ENCODE data around the gene JMJD7. TPM values are rescaled to one million over a fixed set of nuclear protein-coding genes. Genes with fewer than 3 reads are reported as not detected.

Gene JMJD7
- total and polyA plus RNA-seq, 3 experiments from 2014 or later: 14.4 to 25.5 (median 15.0) TPM

DNA sequence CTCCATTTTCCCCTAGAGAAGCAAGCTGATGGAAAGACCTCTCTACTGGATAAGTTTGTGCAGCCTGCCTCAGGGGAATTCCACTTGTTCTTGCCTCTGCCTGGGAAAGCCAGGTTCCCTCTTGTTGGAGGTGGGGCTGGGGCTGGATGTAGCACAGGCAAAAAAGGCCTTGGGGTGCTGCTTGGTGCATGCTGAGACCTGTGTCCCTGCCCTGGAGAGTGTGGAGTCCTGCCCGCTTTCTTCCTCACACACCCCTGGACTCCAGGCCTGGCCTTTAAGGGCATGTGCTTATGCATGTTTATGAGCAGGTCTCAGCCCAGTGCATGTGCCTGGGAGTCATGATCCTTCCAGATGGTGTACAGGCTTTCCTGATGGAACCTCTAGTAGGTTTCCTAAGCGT lies 23.5 kb upstream of the JMJD7 start:
- no peaks in the 10 kb centered on the region for H3K27me3 Mint-ChIP-seq
- Histone ChIP-seq H3K27ac (ENCODE audit: low read depth, low read length) (no peak overlapping the region), H3K4me3 (ENCODE audit: low read length) (no peak overlapping the region), H3K27me3 (ENCODE audit: insufficient read depth, low read length, poor library complexity, severe bottlenecking) (no peaks in the 10 kb centered on the region), H3K36me3 (ENCODE audit: insufficient read depth, low read length) (peaks cover 10% of the 10 kb centered on the region), H3K4me1 (ENCODE audit: insufficient read depth, low read length) (peaks cover 5% of the 10 kb centered on the region), H3K9me3 (ENCODE audit: low read length) (no peaks in the 10 kb centered on the region)
- ChIA-PET POLR2A (no interaction called here), CTCF (interaction anchor here (1.6 to 3.8 kb wide), 2 partner anchors 32 to 100 kb away, joined by 4 to 9 read pairs; no protein-coding TSS in a partner anchor)
- H3K36me3 Mint-ChIP-seq: peaks cover 0 to 48% (median 4%) of the 10 kb centered on the region in 3 donors
- DNase-seq: no peak
- peaks cover 2 to 5% (median 4%) of the 10 kb centered on the region in 3 donors for H3K4me1 Mint-ChIP-seq
- H3K27ac Mint-ChIP-seq: peak overlapping the region in 1 of 8 donors; percentile 64
- no peak overlapping the region for H3K4me3 Mint-ChIP-seq
- H3K9me3 Mint-ChIP-seq: no peaks in the 10 kb centered on the region

DNA sequence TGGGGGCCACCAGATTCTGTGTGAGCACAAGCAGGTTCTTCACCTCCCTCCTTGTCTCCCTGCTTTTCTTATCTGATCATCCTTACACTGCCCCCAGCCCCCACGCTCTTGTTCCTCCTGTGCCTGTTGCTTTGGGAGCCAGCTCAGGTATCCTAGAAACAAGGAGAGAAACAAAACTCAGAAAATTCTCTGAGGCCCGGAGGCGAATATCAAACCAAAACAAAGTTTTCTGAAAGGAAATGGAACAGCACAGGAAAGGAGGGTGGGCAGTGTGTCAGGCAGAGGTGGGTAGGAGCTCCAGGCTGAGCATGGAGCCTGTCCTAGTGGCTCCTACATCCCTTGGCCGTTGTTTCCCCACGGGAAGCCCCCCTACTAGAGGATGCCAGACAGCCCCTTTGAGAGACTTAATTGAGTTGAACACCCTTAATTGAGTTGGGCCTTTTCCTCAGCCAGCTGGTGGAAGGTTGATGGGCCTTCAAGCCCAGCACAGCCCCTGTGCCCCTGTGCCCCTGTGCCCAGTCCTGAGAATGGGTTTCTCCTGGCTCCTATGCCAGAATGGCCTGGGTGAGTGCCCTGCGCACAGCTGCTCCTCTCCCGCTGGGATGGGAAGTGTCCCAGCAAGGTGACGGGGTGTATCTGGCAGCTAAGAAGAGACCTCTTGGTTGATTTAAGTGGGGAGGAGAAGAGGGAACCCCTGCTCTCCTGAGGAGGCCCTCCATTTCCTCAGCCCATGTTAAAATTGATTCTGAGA lies 22.8 kb upstream of the JMJD7 start:
- no peak for DNase-seq
- H3K4me3 ChIP-seq (ENCODE audit: low read length): no peak overlapping the region
- Mint-ChIP-seq H3K9me3 (no peaks in the 10 kb centered on the region), H3K4me1 (peaks cover 2 to 7% (median 4%) of the 10 kb centered on the region in 3 donors), H3K36me3 (peaks cover 0 to 41% (median 2%) of the 10 kb centered on the region in 3 donors), H3K4me3 (no peak overlapping the region), H3K27me3 (no peaks in the 10 kb centered on the region), H3K27ac (peak overlapping the region in 2 of 8 donors; percentile 64 to 65)
- peaks cover 5% of the 10 kb centered on the region for H3K36me3 ChIP-seq (ENCODE audit: insufficient read depth, low read length)
- H3K27ac ChIP-seq (ENCODE audit: low read depth, low read length): no peak overlapping the region
- no peaks in the 10 kb centered on the region for H3K27me3 ChIP-seq (ENCODE audit: insufficient read depth, low read length, poor library complexity, severe bottlenecking)
- POLR2A ChIA-PET: no interaction called here
- H3K9me3 ChIP-seq (ENCODE audit: low read length): no peaks in the 10 kb centered on the region
- CTCF ChIA-PET: interaction anchor here (1.2 to 3.8 kb wide), 3 partner anchors 31 to 100 kb away, joined by 3 to 9 read pairs (median 4); partner anchors contain the start of gene MAPKBP1
- H3K4me1 ChIP-seq (ENCODE audit: insufficient read depth, low read length): peaks cover 5% of the 10 kb centered on the region

DNA sequence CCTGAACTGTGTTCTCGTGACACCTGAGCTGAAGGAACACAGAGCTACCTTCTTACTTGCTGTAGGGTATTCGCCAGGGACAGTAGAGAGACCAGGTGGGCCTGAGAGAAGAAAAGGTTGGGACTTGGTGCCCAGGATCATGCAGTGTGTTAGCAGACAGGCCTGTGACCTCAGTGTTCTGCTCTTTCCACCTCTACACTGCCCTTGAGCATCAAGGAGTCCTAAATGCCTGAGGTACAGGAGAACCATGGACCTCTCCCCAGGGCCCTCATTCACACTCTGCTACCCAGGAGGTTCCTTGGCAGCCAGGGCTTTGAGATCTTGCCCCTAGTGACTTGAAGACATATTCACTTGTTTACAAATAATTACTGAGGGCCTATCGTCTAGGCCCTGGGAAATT lies 22.2 kb upstream of the JMJD7 start:
- ChIA-PET POLR2A (no interaction called here), CTCF (interaction anchor here (1.2 to 3.8 kb wide), 3 partner anchors 31 to 99 kb away, joined by 3 to 9 read pairs (median 4); partner anchors contain the start of gene MAPKBP1)
- no peaks in the 10 kb centered on the region for H3K27me3 ChIP-seq (ENCODE audit: insufficient read depth, low read length, poor library complexity, severe bottlenecking)
- H3K4me1 ChIP-seq (ENCODE audit: insufficient read depth, low read length): peaks cover 5% of the 10 kb centered on the region
- Mint-ChIP-seq H3K27me3 (no peaks in the 10 kb centered on the region), H3K36me3 (peaks cover 0 to 34% (median 2%) of the 10 kb centered on the region in 3 donors), H3K9me3 (no peaks in the 10 kb centered on the region), H3K4me1 (peaks cover 2 to 10% (median 4%) of the 10 kb centered on the region in 3 donors), H3K27ac (peak overlapping the region in 3 of 8 donors; percentile 12 to 42 (median 31)), H3K4me3 (no peak overlapping the region)
- H3K4me3 ChIP-seq (ENCODE audit: low read length): no peak overlapping the region
- H3K27ac ChIP-seq (ENCODE audit: low read depth, low read length): no peak overlapping the region
- no peaks in the 10 kb centered on the region for H3K9me3 ChIP-seq (ENCODE audit: low read length)
- no peaks in the 10 kb centered on the region for H3K36me3 ChIP-seq (ENCODE audit: insufficient read depth, low read length)
- no peak for DNase-seq

DNA sequence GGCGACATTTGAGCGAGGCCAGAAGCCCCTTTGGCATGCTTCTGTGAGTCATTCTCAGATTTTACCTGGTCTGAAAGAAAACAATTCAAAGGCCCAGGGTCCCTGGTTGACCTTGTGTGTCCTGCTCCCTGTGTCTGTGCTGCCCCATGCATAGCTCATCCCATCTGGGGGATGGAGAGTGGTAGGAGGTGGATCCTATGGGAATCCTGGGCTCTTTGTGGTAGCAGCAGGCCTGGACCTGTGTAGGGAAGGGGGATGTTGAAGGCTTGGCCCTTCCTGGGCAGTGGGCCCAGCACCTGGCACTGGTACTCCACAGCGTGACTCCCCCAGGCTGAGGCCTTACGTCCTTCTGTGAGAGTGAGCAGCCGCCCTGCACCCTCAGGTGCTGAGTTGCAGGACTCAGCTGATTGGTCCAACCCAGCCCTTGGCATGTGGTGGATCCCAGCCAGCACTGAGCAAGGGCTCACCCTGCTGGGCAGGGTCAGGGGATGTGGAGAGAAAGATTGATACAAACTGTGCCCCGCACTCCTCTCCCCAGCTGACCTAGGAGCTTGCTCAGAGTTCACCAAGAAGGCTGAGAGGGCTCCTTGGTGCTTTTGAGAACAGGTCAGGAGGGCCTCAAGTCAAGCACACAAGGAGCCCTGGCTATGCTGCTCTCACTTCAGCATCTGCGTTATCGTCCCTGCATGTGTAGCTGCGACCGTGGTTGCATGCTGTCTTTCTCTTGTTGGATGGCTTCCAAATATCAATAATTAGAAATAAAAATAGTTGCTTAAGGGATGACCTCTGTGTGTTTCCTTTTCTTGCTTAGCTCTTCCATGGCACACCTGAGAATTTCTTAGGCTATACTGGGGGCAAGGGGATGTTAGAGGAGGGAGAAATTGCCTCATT lies 21.4 kb upstream of the JMJD7 start:
- no peaks in the 10 kb centered on the region for H3K27me3 Mint-ChIP-seq

DNA sequence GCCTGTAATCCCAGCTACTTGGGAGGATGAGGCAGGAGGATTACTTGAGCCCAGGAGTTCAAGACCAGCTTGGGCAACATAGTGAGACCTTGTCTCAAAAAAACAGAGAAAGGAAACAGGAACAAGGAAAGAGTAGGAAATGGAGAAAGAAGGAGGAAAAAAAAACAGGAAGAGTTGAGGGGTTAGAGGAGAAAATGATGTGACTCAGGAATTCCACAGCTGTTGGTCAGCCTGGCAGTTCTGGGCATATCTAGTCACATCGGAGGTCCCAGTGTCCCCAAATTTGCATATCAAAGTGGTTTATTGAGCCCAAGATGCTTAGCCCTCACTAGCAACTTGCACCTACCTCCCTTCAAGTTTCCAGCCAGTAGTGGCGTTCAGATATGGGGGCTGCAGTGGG lies 18.8 kb upstream of the JMJD7 start:
- H3K27ac ChIP-seq (ENCODE audit: low read depth, low read length): no peak overlapping the region
- peaks cover 12% of the 10 kb centered on the region for H3K4me1 ChIP-seq (ENCODE audit: insufficient read depth, low read length)
- no peaks in the 10 kb centered on the region for H3K9me3 ChIP-seq (ENCODE audit: low read length)
- no peak overlapping the region for H3K4me3 ChIP-seq (ENCODE audit: low read length)
- Mint-ChIP-seq H3K4me1 (peaks cover 12 to 19% (median 15%) of the 10 kb centered on the region in 3 donors), H3K9me3 (no peaks in the 10 kb centered on the region), H3K27me3 (no peaks in the 10 kb centered on the region), H3K4me3 (no peak overlapping the region), H3K27ac (peak overlapping the region in 2 of 8 donors; percentile 20 to 48), H3K36me3 (peaks cover 0 to 38% (median 8%) of the 10 kb centered on the region in 3 donors)
- ChIA-PET CTCF (interaction anchor here (1.3 to 7.3 kb wide), 3 partner anchors 34 to 114 kb away, joined by 3 to 167 read pairs (median 5); partner anchors contain the start of gene MAPKBP1), POLR2A (no interaction called here)
- no peak for DNase-seq
- H3K27me3 ChIP-seq (ENCODE audit: insufficient read depth, low read length, poor library complexity, severe bottlenecking): no peaks in the 10 kb centered on the region
- no peaks in the 10 kb centered on the region for H3K36me3 ChIP-seq (ENCODE audit: insufficient read depth, low read length)

More for the DNA sequence above, 21.4 kb upstream of the JMJD7 start:
- no peaks in the 10 kb centered on the region for H3K9me3 Mint-ChIP-seq
- Histone ChIP-seq H3K27ac (ENCODE audit: low read depth, low read length) (no peak overlapping the region), H3K27me3 (ENCODE audit: insufficient read depth, low read length, poor library complexity, severe bottlenecking) (no peaks in the 10 kb centered on the region), H3K4me3 (ENCODE audit: low read length) (no peak overlapping the region), H3K9me3 (ENCODE audit: low read length) (no peaks in the 10 kb centered on the region), H3K36me3 (ENCODE audit: insufficient read depth, low read length) (no peaks in the 10 kb centered on the region), H3K4me1 (ENCODE audit: insufficient read depth, low read length) (peaks cover 12% of the 10 kb centered on the region)
- ChIA-PET CTCF (interaction anchor here (0.7 to 1.8 kb wide), 3 partner anchors 20 to 34 kb away, joined by 4 to 8 read pairs (median 5); partner anchors contain the start of gene MAPKBP1), POLR2A (no interaction called here)
- DNase-seq: no peak
- H3K4me3 Mint-ChIP-seq: no peak overlapping the region
- H3K36me3 Mint-ChIP-seq: peaks cover 0 to 26% (median 2%) of the 10 kb centered on the region in 3 donors
- H3K27ac Mint-ChIP-seq: peak overlapping the region in 5 of 8 donors; percentile 12 to 42 (median 31)
- peaks cover 9 to 16% (median 12%) of the 10 kb centered on the region in 3 donors for H3K4me1 Mint-ChIP-seq

DNA sequence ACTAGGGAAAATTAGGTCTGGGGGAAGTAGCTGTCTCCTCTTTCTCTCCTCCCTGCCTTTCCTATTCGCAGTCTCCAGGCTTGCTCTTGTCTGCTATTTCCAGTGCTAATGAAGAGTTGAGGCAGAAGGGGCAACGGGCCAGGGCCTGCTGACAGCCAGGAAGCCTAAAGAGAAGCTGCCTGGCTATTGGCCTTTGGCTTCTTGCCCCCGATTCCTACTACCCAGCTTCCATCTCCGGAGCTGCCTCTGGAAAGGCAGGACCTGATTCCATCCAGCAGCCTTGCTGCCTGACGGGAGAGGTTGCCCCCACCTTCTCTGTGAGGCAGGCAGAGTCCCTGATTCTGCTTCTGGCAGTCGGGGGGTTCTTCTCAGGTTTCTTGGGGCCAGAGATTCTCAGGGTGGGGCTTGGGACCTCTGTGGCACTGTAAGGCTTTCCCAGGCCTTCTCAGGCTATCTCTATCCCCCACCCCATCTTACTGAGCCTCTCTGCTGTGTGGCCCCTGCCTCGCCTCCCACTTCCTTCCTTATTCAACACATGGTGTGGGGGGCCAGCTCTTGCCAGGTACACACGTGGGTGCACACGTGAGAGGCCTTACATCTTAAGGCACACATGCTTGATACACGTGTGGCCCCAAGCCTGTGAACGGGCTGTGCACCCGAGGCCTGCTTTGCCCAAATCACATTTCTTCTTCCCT lies 18.2 kb upstream of the JMJD7 start:
- Mint-ChIP-seq H3K36me3 (peaks cover 0 to 37% (median 10%) of the 10 kb centered on the region in 3 donors), H3K4me3 (peak overlapping the region in 1 of 7 donors; percentile 51), H3K27ac (peak overlapping the region in 3 of 8 donors; percentile 20 to 58 (median 56)), H3K4me1 (peaks cover 12 to 16% (median 14%) of the 10 kb centered on the region in 3 donors), H3K27me3 (no peaks in the 10 kb centered on the region), H3K9me3 (no peaks in the 10 kb centered on the region)
- DNase-seq: no peak
- H3K27me3 ChIP-seq (ENCODE audit: insufficient read depth, low read length, poor library complexity, severe bottlenecking): no peaks in the 10 kb centered on the region
- H3K4me3 ChIP-seq (ENCODE audit: low read length): no peak overlapping the region
- no peaks in the 10 kb centered on the region for H3K9me3 ChIP-seq (ENCODE audit: low read length)
- ChIA-PET CTCF (interaction anchor here (1.3 to 7.3 kb wide), 6 partner anchors 7 to 128 kb away, joined by 3 to 167 read pairs (median 8); partner anchors contain the start of gene MAPKBP1), POLR2A (no interaction called here)
- no peaks in the 10 kb centered on the region for H3K36me3 ChIP-seq (ENCODE audit: insufficient read depth, low read length)
- no peak overlapping the region for H3K27ac ChIP-seq (ENCODE audit: low read depth, low read length)
- H3K4me1 ChIP-seq (ENCODE audit: insufficient read depth, low read length): peaks cover 10% of the 10 kb centered on the region

DNA sequence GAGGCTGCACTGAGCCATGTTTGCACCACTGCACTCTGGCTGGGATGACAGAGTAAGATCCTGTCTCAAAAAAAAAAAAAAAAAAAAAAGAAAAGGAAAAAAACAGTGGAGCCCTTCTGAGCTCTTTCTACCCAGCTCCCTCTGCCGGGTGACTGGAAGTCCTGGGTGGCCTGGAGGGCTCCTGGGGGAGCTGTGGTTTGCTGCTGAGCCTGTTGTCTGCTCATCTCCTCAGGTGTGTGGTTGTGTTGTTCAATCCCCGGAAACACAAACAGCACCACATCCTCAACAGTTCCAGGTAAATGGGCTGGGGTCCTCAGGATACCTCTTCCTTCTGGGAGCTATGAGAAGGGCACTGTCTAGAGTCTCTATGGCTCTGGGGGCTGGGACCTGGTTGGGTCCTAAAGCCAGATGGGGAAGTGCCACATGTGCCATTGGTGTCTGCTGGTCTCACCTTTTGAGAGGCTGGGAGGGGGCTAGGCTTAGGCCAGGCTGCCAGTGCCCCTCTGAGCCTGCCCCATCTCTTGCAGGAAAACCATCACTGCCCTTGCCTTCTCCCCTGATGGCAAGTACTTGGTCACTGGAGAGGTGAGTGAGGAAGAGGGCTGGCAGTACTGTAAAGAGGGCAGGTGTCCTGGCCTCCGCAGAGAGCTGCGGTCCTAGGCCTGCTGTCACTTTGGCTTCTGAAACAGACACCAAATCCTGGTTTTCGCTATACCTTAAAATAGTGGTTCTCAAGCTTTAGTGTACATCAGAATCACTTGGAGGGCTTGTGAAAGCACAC lies 17.1 kb upstream of the JMJD7 start:
- CTCF ChIA-PET: interaction anchor here (0.9 to 7.3 kb wide), 21 partner anchors 8 to 345 kb away, joined by 3 to 167 read pairs (median 5); partner anchors contain the start of genes MAPKBP1 and PLA2G4B
- Histone ChIP-seq H3K4me3 (ENCODE audit: low read length) (no peak overlapping the region), H3K4me1 (ENCODE audit: insufficient read depth, low read length) (peaks cover 7% of the 10 kb centered on the region), H3K36me3 (ENCODE audit: insufficient read depth, low read length) (no peaks in the 10 kb centered on the region), H3K27ac (ENCODE audit: low read depth, low read length) (no peak overlapping the region), H3K27me3 (ENCODE audit: insufficient read depth, low read length, poor library complexity, severe bottlenecking) (no peaks in the 10 kb centered on the region), H3K9me3 (ENCODE audit: low read length) (no peaks in the 10 kb centered on the region)
- no peak for DNase-seq
- H3K4me1 Mint-ChIP-seq: peaks cover 10 to 14% (median 12%) of the 10 kb centered on the region in 3 donors
- POLR2A ChIA-PET: interaction anchor here (0.6 to 0.9 kb wide), 3 partner anchors 37 to 115 kb away, joined by 3 read pairs; partner anchors contain the start of gene MAPKBP1
- peak overlapping the region in 5 of 8 donors; percentile 35 to 66 (median 58) for H3K27ac Mint-ChIP-seq
- no peaks in the 10 kb centered on the region for H3K27me3 Mint-ChIP-seq
- H3K36me3 Mint-ChIP-seq: peaks cover 0 to 42% (median 13%) of the 10 kb centered on the region in 3 donors
- H3K9me3 Mint-ChIP-seq: no peaks in the 10 kb centered on the region
- H3K4me3 Mint-ChIP-seq: no peak overlapping the region
